ENCODE data around the gene SPDEF. TPM values are rescaled to one million over a fixed set of nuclear protein-coding genes. Genes with fewer than 3 reads are reported as not detected.

Gene SPDEF
- total RNA-seq, 1 donor from 2014 or later = 0.11 TPM

DNA sequence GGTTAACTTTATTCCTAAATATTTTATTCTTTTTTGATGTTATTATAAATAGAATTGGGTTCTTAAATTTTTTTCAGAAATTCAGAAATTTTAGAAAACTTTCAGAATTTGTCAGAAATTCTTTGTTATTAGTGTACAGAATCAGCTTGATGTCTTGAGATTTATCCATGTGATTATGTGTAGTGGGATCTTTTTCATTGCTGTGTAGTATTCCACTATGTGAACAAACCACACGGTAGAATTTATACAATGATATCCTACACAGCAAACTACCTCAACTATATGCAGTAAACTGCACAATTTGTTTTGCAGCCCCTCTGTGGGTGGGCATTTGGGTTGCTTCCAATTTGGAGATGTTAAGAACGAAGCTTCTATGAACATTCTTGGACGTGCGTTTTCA is 46.3 kb downstream of the SPDEF start:
- Mint-ChIP-seq H3K36me3 (ENCODE audit: low read depth) (no peaks in the 10 kb centered on the region), H3K27me3 (peaks cover 6% of the 10 kb centered on the region), H3K4me1 (no peaks in the 10 kb centered on the region), H3K27ac (no peak overlapping the region), H3K9me3 (peaks cover 11% of the 10 kb centered on the region), H3K4me3 (no peak overlapping the region)
- no peak for ATAC-seq (ENCODE audit: low read depth)
- no peak for DNase-seq
- ChIA-PET CTCF (no interaction called here), POLR2A (no interaction called here)
- intact Hi-C loops (cut with micrococcal nuclease) = no loop called here
- TF ChIP-seq CTCF (IDR thresholded peaks at IDR 0.05) = no peak

GRCh38 chr6:34508425-34508824 is 47.7 kb downstream of the SPDEF start:
- H3K9me3 Mint-ChIP-seq = peaks cover 11% of the 10 kb centered on the region
- H3K27me3 Mint-ChIP-seq = peaks cover 6% of the 10 kb centered on the region
- TF ChIP-seq CTCF (IDR thresholded peaks at IDR 0.05) = no peak
- ATAC-seq (ENCODE audit: low read depth) (no peak), DNase-seq (no peak)
- ChIA-PET CTCF (no interaction called here), POLR2A (no interaction called here)
- no peak overlapping the region for H3K27ac Mint-ChIP-seq
- H3K4me3 Mint-ChIP-seq = no peak overlapping the region
- intact Hi-C loops (cut with micrococcal nuclease) = no loop called here
- H3K36me3 Mint-ChIP-seq (ENCODE audit: low read depth) = no peaks in the 10 kb centered on the region
- no peaks in the 10 kb centered on the region for H3K4me1 Mint-ChIP-seq

- H3K27me3 Mint-ChIP-seq = peaks cover 2% of the 10 kb centered on the region
- CTCF ChIA-PET = no interaction called here
- intact Hi-C loops (cut with micrococcal nuclease) = no loop called here
- no peak overlapping the region for H3K4me3 Mint-ChIP-seq
- no peaks in the 10 kb centered on the region for H3K4me1 Mint-ChIP-seq
- DNase-seq (no peak), ATAC-seq (ENCODE audit: low read depth) (no peak)
- POLR2A ChIA-PET = no interaction called here
- peaks cover 11% of the 10 kb centered on the region for H3K9me3 Mint-ChIP-seq
- no peak overlapping the region for H3K27ac Mint-ChIP-seq
- H3K36me3 Mint-ChIP-seq (ENCODE audit: low read depth) = no peaks in the 10 kb centered on the region
- no peak for TF ChIP-seq CTCF (IDR thresholded peaks at IDR 0.05)
These were observed 49.4 kb downstream of the SPDEF start for GRCh38 chr6:34506718-34507117.

- DNase-seq = no peak
- intact Hi-C loops (cut with micrococcal nuclease) = no loop called here
- H3K36me3 Mint-ChIP-seq (ENCODE audit: low read depth) = no peaks in the 10 kb centered on the region
- ChIA-PET POLR2A (no interaction called here), CTCF (no interaction called here)
- H3K4me1 Mint-ChIP-seq = no peaks in the 10 kb centered on the region
- H3K9me3 Mint-ChIP-seq = peaks cover 6% of the 10 kb centered on the region
- H3K27me3 Mint-ChIP-seq = no peaks in the 10 kb centered on the region
- no peak overlapping the region for H3K27ac Mint-ChIP-seq
- no peak for ATAC-seq (ENCODE audit: low read depth)
- TF ChIP-seq CTCF (IDR thresholded peaks at IDR 0.05) = no peak
- no peak overlapping the region for H3K4me3 Mint-ChIP-seq
These were observed 58.7 kb downstream of the SPDEF start for GRCh38 chr6:34497411-34497810.

GRCh38 chr6:34496103-34496685 is 59.9 kb downstream of the SPDEF start:
- H3K4me1 Mint-ChIP-seq = no peaks in the 10 kb centered on the region
- H3K27me3 Mint-ChIP-seq = no peaks in the 10 kb centered on the region
- no peaks in the 10 kb centered on the region for H3K36me3 Mint-ChIP-seq (ENCODE audit: low read depth)
- TF ChIP-seq CTCF (IDR thresholded peaks at IDR 0.05) = no peak
- no peak for ATAC-seq (ENCODE audit: low read depth)
- DNase-seq = no peak
- intact Hi-C loops (cut with micrococcal nuclease) = no loop called here
- ChIA-PET CTCF (no interaction called here), POLR2A (no interaction called here)
- no peak overlapping the region for H3K4me3 Mint-ChIP-seq
- no peak overlapping the region for H3K27ac Mint-ChIP-seq
- H3K9me3 Mint-ChIP-seq = peaks cover 6% of the 10 kb centered on the region

Data from activated B cell treated with CpG ODN at 0.5 μM for 24 hours (primary cell).